Central memory CD8-positive, alpha-beta T cell (primary cell): Measurements from ENCODE around the gene CCNB2.
"Not testable (repeated sequence)": the region's sequence is repeated elsewhere in the genome, so short reads cannot be mapped to it uniquely, and the experiment has no call there.

Source experiments
- ATAC-seq: fragments of 150-1000 bp; cut with Tn5 transposase; replicated peaks from 2 replicates; pipeline ENCODE4 v1.10.0; 2022; ENCODE audit warnings: mild to moderate bottlenecking, moderate FRiP score, moderate number of reproducible peaks; ENCODE audit not compliant: poor library complexity, severe bottlenecking; ENCODE audit errors: extremely low read depth
- DNase-seq, 2 donors: peaks; one replicate each; pipeline ENCODE4 v3.0.0; 2021; ENCODE audit warnings: low spot score in 2 of 2
- H3K27ac Mint-ChIP-seq: one replicate; pipeline ENCODE4 v1.8.0; 2022; ENCODE audit warnings: low read depth, mild to moderate bottlenecking, moderate library complexity, mixed read lengths
- H3K27me3 Mint-ChIP-seq: one replicate; pipeline ENCODE4 v1.8.0; 2022; ENCODE audit warnings: mixed read lengths
- H3K36me3 Mint-ChIP-seq: one replicate; pipeline ENCODE4 v1.8.0; 2022; ENCODE audit warnings: mild to moderate bottlenecking, moderate library complexity, mixed read lengths; ENCODE audit not compliant: insufficient read depth
- H3K4me1 Mint-ChIP-seq: one replicate; pipeline ENCODE4 v1.8.0; 2022; ENCODE audit warnings: mixed read lengths
- H3K4me3 Mint-ChIP-seq: one replicate; pipeline ENCODE4 v1.8.0; 2022; ENCODE audit warnings: mild to moderate bottlenecking, moderate library complexity, mixed read lengths
- H3K9me3 Mint-ChIP-seq: one replicate; pipeline ENCODE4 v1.8.0; 2022; ENCODE audit warnings: mixed read lengths

Gene CCNB2

GRCh38 chr15:59140422-59141226 lies 35.7 kb downstream of the CCNB2 start:
- Mint-ChIP-seq H3K9me3 (no peaks in the 10 kb centered on the region), H3K27ac (no peak overlapping the region), H3K4me3 (no peak overlapping the region), H3K36me3 (peaks cover 7% of the 10 kb centered on the region), H3K4me1 (peaks cover 8% of the 10 kb centered on the region), H3K27me3 (no peaks in the 10 kb centered on the region)
- ATAC-seq: no peak
- DNase-seq: no peak

DNA sequence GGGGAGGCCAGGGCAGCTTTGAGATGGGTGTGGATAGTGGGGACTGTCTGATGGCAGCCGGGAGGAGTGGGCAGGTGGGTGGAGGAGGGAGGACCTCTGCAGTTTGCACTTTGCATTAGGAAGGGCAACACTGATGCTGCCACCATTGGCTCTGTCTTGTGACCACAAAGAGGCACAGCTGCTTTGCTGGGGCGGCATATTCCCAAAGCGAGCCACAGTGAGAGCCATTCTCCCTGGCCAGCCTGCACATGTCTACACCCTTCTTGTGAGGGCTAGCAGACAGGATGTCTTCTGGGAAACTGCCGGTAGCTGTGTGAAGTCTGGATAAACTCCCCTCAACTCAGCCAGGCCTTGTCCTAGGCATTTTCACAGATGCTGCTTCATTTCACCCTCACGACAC lies 38.3 kb downstream of the CCNB2 start:
- no peaks in the 10 kb centered on the region for H3K27me3 Mint-ChIP-seq
- peaks cover 5% of the 10 kb centered on the region for H3K36me3 Mint-ChIP-seq

GRCh38 chr15:59144594-59144993 lies 39.6 kb downstream of the CCNB2 start:
- H3K27ac Mint-ChIP-seq, H3K27me3 Mint-ChIP-seq: not testable (repeated sequence)

More for the DNA sequence above, 38.3 kb downstream of the CCNB2 start:
- Mint-ChIP-seq H3K27ac (no peak overlapping the region), H3K4me3 (no peak overlapping the region), H3K9me3 (no peaks in the 10 kb centered on the region), H3K4me1 (no peaks in the 10 kb centered on the region)
- ATAC-seq (no peak), DNase-seq (no peak)

GRCh38 chr15:59147666-59148065 lies 42.7 kb downstream of the CCNB2 start:
- H3K36me3 Mint-ChIP-seq: no peaks in the 10 kb centered on the region
- H3K4me1 Mint-ChIP-seq: no peaks in the 10 kb centered on the region
- H3K27ac Mint-ChIP-seq: no peak overlapping the region
- no peak for DNase-seq
- H3K9me3 Mint-ChIP-seq: no peaks in the 10 kb centered on the region
- H3K27me3 Mint-ChIP-seq: no peaks in the 10 kb centered on the region
- no peak for ATAC-seq
- H3K4me3 Mint-ChIP-seq: no peak overlapping the region

More at GRCh38 chr15:59144594-59144993, 39.6 kb downstream of the CCNB2 start:
- not testable (repeated sequence) for H3K4me3 Mint-ChIP-seq, H3K4me1 Mint-ChIP-seq, DNase-seq, H3K9me3 Mint-ChIP-seq, H3K36me3 Mint-ChIP-seq, ATAC-seq

DNA sequence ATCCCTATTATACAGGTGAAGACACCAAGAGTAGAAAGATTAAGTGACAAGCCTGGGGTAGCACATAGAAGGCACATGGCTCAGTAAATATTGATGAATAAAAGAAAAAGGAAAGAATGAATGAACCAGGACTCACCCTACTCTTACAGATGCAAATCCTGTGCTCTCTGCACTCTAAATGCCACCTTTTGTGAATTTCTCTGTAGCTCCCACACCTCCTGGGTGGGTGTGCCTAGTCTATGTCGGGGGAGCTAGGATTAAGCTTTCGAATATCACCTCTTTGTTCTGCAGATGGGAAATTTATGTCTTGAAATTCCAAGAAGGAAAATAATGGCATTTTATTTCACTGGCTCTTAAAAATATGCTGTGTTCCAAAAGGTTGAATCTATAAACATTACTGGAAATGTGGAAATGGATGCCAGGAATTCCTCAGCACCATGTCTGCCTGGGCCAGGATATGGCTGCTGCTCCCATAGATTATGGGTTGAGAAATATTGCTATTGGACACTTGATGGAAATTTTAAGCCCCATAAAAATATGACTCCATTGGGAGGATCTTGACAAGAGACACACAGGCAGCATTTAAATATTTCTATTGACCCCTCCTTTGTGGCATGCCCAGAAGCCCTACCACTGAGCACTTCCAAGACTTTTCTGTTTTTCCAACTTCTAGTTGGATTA lies 43.3 kb downstream of the CCNB2 start:
- DNase-seq (no peak), ATAC-seq (no peak)
- no peaks in the 10 kb centered on the region for H3K36me3 Mint-ChIP-seq
- no peaks in the 10 kb centered on the region for H3K4me1 Mint-ChIP-seq
- H3K27me3 Mint-ChIP-seq: no peaks in the 10 kb centered on the region
- no peaks in the 10 kb centered on the region for H3K9me3 Mint-ChIP-seq
- no peak overlapping the region for H3K27ac Mint-ChIP-seq
- H3K4me3 Mint-ChIP-seq: no peak overlapping the region

GRCh38 chr15:59150185-59150584 lies 45.2 kb downstream of the CCNB2 start:
- H3K27me3 Mint-ChIP-seq: no peaks in the 10 kb centered on the region
- H3K4me3 Mint-ChIP-seq: no peak overlapping the region
- no peaks in the 10 kb centered on the region for H3K36me3 Mint-ChIP-seq
- no peaks in the 10 kb centered on the region for H3K9me3 Mint-ChIP-seq
- no peaks in the 10 kb centered on the region for H3K4me1 Mint-ChIP-seq
- ATAC-seq (no peak), DNase-seq (no peak)
- no peak overlapping the region for H3K27ac Mint-ChIP-seq

GRCh38 chr15:59152694-59153450 lies 47.9 kb downstream of the CCNB2 start:
- ATAC-seq: no peak
- no peak overlapping the region for H3K4me3 Mint-ChIP-seq
- peaks cover 1% of the 10 kb centered on the region for H3K36me3 Mint-ChIP-seq
- no peak for DNase-seq
- no peaks in the 10 kb centered on the region for H3K27me3 Mint-ChIP-seq
- H3K4me1 Mint-ChIP-seq: no peaks in the 10 kb centered on the region
- no peak overlapping the region for H3K27ac Mint-ChIP-seq
- H3K9me3 Mint-ChIP-seq: no peaks in the 10 kb centered on the region

- Mint-ChIP-seq H3K27me3 (no peaks in the 10 kb centered on the region), H3K27ac (no peak overlapping the region), H3K36me3 (peaks cover 1% of the 10 kb centered on the region), H3K4me1 (no peaks in the 10 kb centered on the region), H3K4me3 (no peak overlapping the region), H3K9me3 (no peaks in the 10 kb centered on the region)
- no peak for ATAC-seq
- DNase-seq: no peak
These were observed 48.5 kb downstream of the CCNB2 start for GRCh38 chr15:59153466-59153865.

GRCh38 chr15:59154243-59154642 lies 49.3 kb downstream of the CCNB2 start:
- Mint-ChIP-seq H3K4me1 (no peaks in the 10 kb centered on the region), H3K4me3 (no peak overlapping the region), H3K36me3 (peaks cover 1% of the 10 kb centered on the region), H3K27me3 (no peaks in the 10 kb centered on the region), H3K9me3 (no peaks in the 10 kb centered on the region), H3K27ac (no peak overlapping the region)
- ATAC-seq (no peak), DNase-seq (no peak)

- ATAC-seq (no peak), DNase-seq (no peak)
- no peak overlapping the region for H3K27ac Mint-ChIP-seq
- peaks cover 1% of the 10 kb centered on the region for H3K36me3 Mint-ChIP-seq
- no peaks in the 10 kb centered on the region for H3K9me3 Mint-ChIP-seq
- H3K4me1 Mint-ChIP-seq: no peaks in the 10 kb centered on the region
- H3K4me3 Mint-ChIP-seq: no peak overlapping the region
- H3K27me3 Mint-ChIP-seq: no peaks in the 10 kb centered on the region
These were observed 50.5 kb downstream of the CCNB2 start for GRCh38 chr15:59155431-59155830.

DNA sequence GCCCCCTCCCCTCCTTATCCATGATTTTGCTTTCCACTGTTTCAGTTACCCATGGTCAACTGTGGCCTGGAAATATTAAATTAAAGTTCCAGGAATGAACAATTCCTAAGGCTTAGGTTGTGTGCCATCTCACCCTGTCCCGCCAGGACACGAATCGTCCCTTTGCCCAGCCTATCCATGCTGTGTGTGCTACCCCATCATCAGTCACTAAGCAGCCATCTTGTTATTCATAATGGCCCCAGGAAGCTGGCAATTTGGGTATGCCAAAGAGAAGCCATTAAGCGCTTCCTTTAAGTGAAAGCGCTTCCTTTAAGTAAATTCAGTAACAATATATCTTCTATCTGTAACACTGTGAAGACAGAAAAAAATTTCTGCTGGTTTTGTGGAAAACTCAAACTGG lies 52.5 kb downstream of the CCNB2 start:
- H3K27ac Mint-ChIP-seq: no peak overlapping the region
- no peaks in the 10 kb centered on the region for H3K27me3 Mint-ChIP-seq

GRCh38 chr15:59157840-59158700 lies 53.1 kb downstream of the CCNB2 start:
- H3K9me3 Mint-ChIP-seq: no peaks in the 10 kb centered on the region

More for the DNA sequence above, 52.5 kb downstream of the CCNB2 start:
- ATAC-seq (no peak), DNase-seq (no peak)
- Mint-ChIP-seq H3K36me3 (peaks cover 1% of the 10 kb centered on the region), H3K9me3 (no peaks in the 10 kb centered on the region), H3K4me3 (no peak overlapping the region), H3K4me1 (no peaks in the 10 kb centered on the region)

More at GRCh38 chr15:59157840-59158700, 53.1 kb downstream of the CCNB2 start:
- H3K4me3 Mint-ChIP-seq: no peak overlapping the region
- H3K27me3 Mint-ChIP-seq: no peaks in the 10 kb centered on the region
- DNase-seq: no peak
- ATAC-seq: no peak
- H3K4me1 Mint-ChIP-seq: no peaks in the 10 kb centered on the region
- H3K27ac Mint-ChIP-seq: no peak overlapping the region
- H3K36me3 Mint-ChIP-seq: peaks cover 3% of the 10 kb centered on the region
